Effector memory CD4-positive, alpha-beta T cell (primary cell): ENCODE data around the gene PRMT5.

Experiments
- DNase-seq, 3 donors: peaks; one replicate each; pipeline ENCODE4 v3.0.0-alpha.2; 2020
- H3K27ac ChIP-seq: 2 replicates; pipeline ENCODE4 v1.7.0; 2013; ENCODE audit warnings: mild to moderate bottlenecking, low read length, moderate library complexity; ENCODE audit not compliant: insufficient read depth, poor library complexity, severe bottlenecking
- H3K27me3 ChIP-seq: replicated peaks from 2 replicates; pipeline ENCODE4 v1.7.0; 2013; ENCODE audit warnings: mild to moderate bottlenecking, low read length; ENCODE audit not compliant: insufficient read depth, control insufficient read depth, poor library complexity, severe bottlenecking
- H3K36me3 ChIP-seq: 2 replicates; pipeline ENCODE4 v1.7.0; 2013; ENCODE audit warnings: mild to moderate bottlenecking, low read length, moderate library complexity; ENCODE audit not compliant: control insufficient read depth, insufficient read depth
- H3K4me1 ChIP-seq: 2 replicates; pipeline ENCODE4 v1.7.0; 2013; ENCODE audit warnings: low read length, mild to moderate bottlenecking; ENCODE audit not compliant: control insufficient read depth, insufficient read depth, poor library complexity, severe bottlenecking
- H3K4me3 ChIP-seq: 2 replicates; pipeline ENCODE4 v1.7.0; 2013; ENCODE audit warnings: low read length, low read depth, mild to moderate bottlenecking; ENCODE audit not compliant: insufficient read depth, poor library complexity, severe bottlenecking
- H3K9me3 ChIP-seq: 2 replicates; pipeline ENCODE4 v1.7.0; 2013; ENCODE audit warnings: mild to moderate bottlenecking, low read length, moderate library complexity; ENCODE audit not compliant: control insufficient read depth

PRMT5 gene

GRCh38 chr14:22882064-22882463, 47.1 kb downstream of the PRMT5 start:
- Histone ChIP-seq H3K9me3 (no peaks in the 10 kb centered on the region), H3K4me3 (no peak overlapping the region), H3K27me3 (no peaks in the 10 kb centered on the region), H3K4me1 (peaks cover 11% of the 10 kb centered on the region), H3K27ac (no peak overlapping the region), H3K36me3 (peaks cover 25% of the 10 kb centered on the region)
- DNase-seq, result no peak

- Histone ChIP-seq H3K27me3 (no peaks in the 10 kb centered on the region), H3K4me1 (peaks cover 7% of the 10 kb centered on the region), H3K9me3 (no peaks in the 10 kb centered on the region), H3K36me3 (peaks cover 59% of the 10 kb centered on the region), H3K27ac (no peak overlapping the region), H3K4me3 (no peak overlapping the region)
- DNase-seq, result no peak
Measured at GRCh38 chr14:22878271-22879246, 50.6 kb downstream of the PRMT5 start.

- Histone ChIP-seq H3K9me3 (no peaks in the 10 kb centered on the region), H3K27ac (peak overlapping the region; percentile 8), H3K4me3 (no peak overlapping the region), H3K4me1 (peaks cover 16% of the 10 kb centered on the region), H3K36me3 (peaks cover 59% of the 10 kb centered on the region), H3K27me3 (no peaks in the 10 kb centered on the region)
- DNase-seq, result no peak
Measured at GRCh38 chr14:22877000-22877501, 52.1 kb downstream of the PRMT5 start.

GRCh38 chr14:22875748-22876319, 53.3 kb downstream of the PRMT5 start:
- no peak for DNase-seq
- Histone ChIP-seq H3K4me3 (no peak overlapping the region), H3K9me3 (no peaks in the 10 kb centered on the region), H3K27me3 (no peaks in the 10 kb centered on the region), H3K27ac (no peak overlapping the region), H3K36me3 (peaks cover 59% of the 10 kb centered on the region), H3K4me1 (peaks cover 16% of the 10 kb centered on the region)

GRCh38 chr14:22875003-22875747, 54.0 kb downstream of the PRMT5 start:
- Histone ChIP-seq H3K4me1 (peaks cover 22% of the 10 kb centered on the region), H3K27me3 (no peaks in the 10 kb centered on the region), H3K4me3 (no peak overlapping the region), H3K27ac (no peak overlapping the region), H3K9me3 (no peaks in the 10 kb centered on the region), H3K36me3 (peaks cover 59% of the 10 kb centered on the region)
- DNase-seq, result no peak

- H3K27ac ChIP-seq, result peak overlapping the region; percentile 93
- peak overlapping the region; percentile 94 for H3K4me3 ChIP-seq
- DNase-seq, result no peak
- no peaks in the 10 kb centered on the region for H3K27me3 ChIP-seq
- H3K36me3 ChIP-seq, result peaks cover 44% of the 10 kb centered on the region
- no peaks in the 10 kb centered on the region for H3K9me3 ChIP-seq
- H3K4me1 ChIP-seq, result peaks cover 29% of the 10 kb centered on the region
Measured at GRCh38 chr14:22872833-22873520, 56.2 kb downstream of the PRMT5 start.

GRCh38 chr14:22872033-22872832, 56.9 kb downstream of the PRMT5 start:
- peak overlapping the region; percentile 94 for H3K4me3 ChIP-seq
- H3K27me3 ChIP-seq, result no peaks in the 10 kb centered on the region
- H3K4me1 ChIP-seq, result peaks cover 29% of the 10 kb centered on the region
- H3K36me3 ChIP-seq, result peaks cover 36% of the 10 kb centered on the region
- peak; percentile 45 to 67 (median 61) for DNase-seq
- H3K9me3 ChIP-seq, result no peaks in the 10 kb centered on the region
- H3K27ac ChIP-seq, result peak overlapping the region; percentile 93

- H3K4me3 ChIP-seq, result peak within 1 kb of the TSS; percentile 94
- H3K4me1 ChIP-seq, result peaks cover 29% of the 10 kb centered on the region
Measured at GRCh38 chr14:22871224-22872032, 57.7 kb downstream of the PRMT5 start, which contains the start of gene LRP10. Gene LRP10, plus strand, starts transcription at chr14:22871740. Its CDS starts 564 bp downstream, at chr14:22872304.

More at GRCh38 chr14:22871224-22872032, 57.7 kb downstream of the PRMT5 start, which contains the start of gene LRP10:
- H3K36me3 ChIP-seq, result peaks cover 28% of the 10 kb centered on the region
- H3K27ac ChIP-seq, result peak within 1 kb of the TSS; percentile 93
- DNase-seq, result peak; percentile 61 to 73 (median 68)
- H3K27me3 ChIP-seq, result no peaks in the 10 kb centered on the region
- H3K9me3 ChIP-seq, result no peaks in the 10 kb centered on the region
